ENCODE results near the gene SLC9A6. TPM values are rescaled to one million over a fixed set of nuclear protein-coding genes. Genes with fewer than 3 reads are reported as not detected.

SLC9A6 gene
- total RNA-seq, 1 donor: 21.0 TPM

GRCh38 chrX:136031626-136032025 lies 46.4 kb downstream of the SLC9A6 start:
- DNase-seq (ENCODE audit: insufficient read length, low spot score, missing footprints): no peak
- no peaks in the 10 kb centered on the region for H3K36me3 ChIP-seq (ENCODE audit: insufficient read depth, low read length)
- H2AFZ ChIP-seq (ENCODE audit: low read length): no peak overlapping the region
- H3K79me2 ChIP-seq (ENCODE audit: insufficient read depth, low read length): no peaks in the 10 kb centered on the region
- H3K27me3 ChIP-seq (ENCODE audit: insufficient read depth, low read length): no peaks in the 10 kb centered on the region
- no peaks in the 10 kb centered on the region for H4K20me1 ChIP-seq (ENCODE audit: insufficient read depth, low read length)
- H3K9me3 ChIP-seq (ENCODE audit: low read depth, low read length): no peaks in the 10 kb centered on the region
- H3K27ac ChIP-seq (ENCODE audit: low read depth, low read length): peak overlapping the region; percentile 91
- H3K4me1 ChIP-seq (ENCODE audit: insufficient read depth, low read length): peaks cover 16% of the 10 kb centered on the region
- no peak overlapping the region for H3K4me3 ChIP-seq (ENCODE audit: insufficient read depth, low read length)
- no peak overlapping the region for H3K4me2 ChIP-seq (ENCODE audit: insufficient read depth, low read length)
- no peak for TF ChIP-seq CTCF (IDR thresholded peaks at IDR 0.05; ENCODE audit: extremely low read depth, low read depth, low read length)

- H3K27ac ChIP-seq (ENCODE audit: low read depth, low read length): no peak overlapping the region
- no peaks in the 10 kb centered on the region for H4K20me1 ChIP-seq (ENCODE audit: insufficient read depth, low read length)
- H3K9me3 ChIP-seq (ENCODE audit: low read depth, low read length): no peaks in the 10 kb centered on the region
- DNase-seq (ENCODE audit: insufficient read length, low spot score, missing footprints): no peak
- TF ChIP-seq CTCF (IDR thresholded peaks at IDR 0.05; ENCODE audit: extremely low read depth, low read depth, low read length): no peak
- H3K27me3 ChIP-seq (ENCODE audit: insufficient read depth, low read length): no peaks in the 10 kb centered on the region
- no peak overlapping the region for H3K4me3 ChIP-seq (ENCODE audit: insufficient read depth, low read length)
- peaks cover 16% of the 10 kb centered on the region for H3K4me1 ChIP-seq (ENCODE audit: insufficient read depth, low read length)
- H3K36me3 ChIP-seq (ENCODE audit: insufficient read depth, low read length): no peaks in the 10 kb centered on the region
- H2AFZ ChIP-seq (ENCODE audit: low read length): no peak overlapping the region
- H3K4me2 ChIP-seq (ENCODE audit: insufficient read depth, low read length): no peak overlapping the region
- no peaks in the 10 kb centered on the region for H3K79me2 ChIP-seq (ENCODE audit: insufficient read depth, low read length)
Measured at GRCh38 chrX:136032370-136032769, 47.1 kb downstream of the SLC9A6 start.

GRCh38 chrX:136034668-136035067 lies 49.4 kb downstream of the SLC9A6 start:
- Histone ChIP-seq H3K9me3 (ENCODE audit: low read depth, low read length) (no peaks in the 10 kb centered on the region), H3K4me3 (ENCODE audit: insufficient read depth, low read length) (no peak overlapping the region), H3K4me1 (ENCODE audit: insufficient read depth, low read length) (peaks cover 17% of the 10 kb centered on the region), H3K79me2 (ENCODE audit: insufficient read depth, low read length) (no peaks in the 10 kb centered on the region), H2AFZ (ENCODE audit: low read length) (no peak overlapping the region), H4K20me1 (ENCODE audit: insufficient read depth, low read length) (no peaks in the 10 kb centered on the region), H3K27ac (ENCODE audit: low read depth, low read length) (no peak overlapping the region), H3K27me3 (ENCODE audit: insufficient read depth, low read length) (no peaks in the 10 kb centered on the region), H3K36me3 (ENCODE audit: insufficient read depth, low read length) (no peaks in the 10 kb centered on the region), H3K4me2 (ENCODE audit: insufficient read depth, low read length) (no peak overlapping the region)
- DNase-seq (ENCODE audit: insufficient read length, low spot score, missing footprints): no peak
- TF ChIP-seq CTCF (IDR thresholded peaks at IDR 0.05; ENCODE audit: extremely low read depth, low read depth, low read length): no peak

- Histone ChIP-seq H3K36me3 (ENCODE audit: insufficient read depth, low read length) (no peaks in the 10 kb centered on the region), H3K4me3 (ENCODE audit: insufficient read depth, low read length) (no peak overlapping the region), H4K20me1 (ENCODE audit: insufficient read depth, low read length) (no peaks in the 10 kb centered on the region), H3K9me3 (ENCODE audit: low read depth, low read length) (no peaks in the 10 kb centered on the region), H3K27ac (ENCODE audit: low read depth, low read length) (no peak overlapping the region), H2AFZ (ENCODE audit: low read length) (no peak overlapping the region), H3K4me2 (ENCODE audit: insufficient read depth, low read length) (no peak overlapping the region), H3K4me1 (ENCODE audit: insufficient read depth, low read length) (peaks cover 12% of the 10 kb centered on the region), H3K79me2 (ENCODE audit: insufficient read depth, low read length) (no peaks in the 10 kb centered on the region), H3K27me3 (ENCODE audit: insufficient read depth, low read length) (no peaks in the 10 kb centered on the region)
- DNase-seq (ENCODE audit: insufficient read length, low spot score, missing footprints): no peak
- TF ChIP-seq CTCF (IDR thresholded peaks at IDR 0.05; ENCODE audit: extremely low read depth, low read depth, low read length): no peak
Measured at GRCh38 chrX:136035663-136036062, 50.4 kb downstream of the SLC9A6 start.

Measured in osteoblast (primary cell).